ENCODE data around the gene ARHGAP6.

The ARHGAP6 gene

DNA sequence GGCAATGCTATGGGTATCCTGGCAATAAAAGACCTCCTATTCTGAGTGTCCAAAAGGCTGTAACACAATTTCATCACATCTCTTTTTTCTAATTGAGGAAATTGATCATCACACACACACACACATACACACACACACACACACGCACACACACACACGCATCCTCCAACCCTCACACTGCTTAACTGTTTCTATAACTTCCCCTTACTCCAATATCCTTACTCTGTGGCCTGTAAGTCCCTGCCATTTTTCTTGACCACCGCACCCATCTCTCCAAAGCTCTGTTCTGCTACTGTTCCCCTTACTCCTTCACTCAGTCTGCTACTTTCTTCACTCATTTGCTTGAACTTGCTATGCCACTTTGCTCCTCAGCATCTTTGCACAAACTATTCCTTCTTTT lies 256.9 kb downstream of the ARHGAP6 start:
- Mint-ChIP-seq H3K4me1 (no peaks in the 10 kb centered on the region), H3K27ac (no peak overlapping the region), H3K27me3 (ENCODE audit: low read depth, poor library complexity) (no peaks in the 10 kb centered on the region), H3K36me3 (ENCODE audit: low read depth) (no peaks in the 10 kb centered on the region), H3K9me3 (peaks cover 31% of the 10 kb centered on the region), H3K4me3 (no peak overlapping the region)
- TF ChIP-seq, protein P1, sequence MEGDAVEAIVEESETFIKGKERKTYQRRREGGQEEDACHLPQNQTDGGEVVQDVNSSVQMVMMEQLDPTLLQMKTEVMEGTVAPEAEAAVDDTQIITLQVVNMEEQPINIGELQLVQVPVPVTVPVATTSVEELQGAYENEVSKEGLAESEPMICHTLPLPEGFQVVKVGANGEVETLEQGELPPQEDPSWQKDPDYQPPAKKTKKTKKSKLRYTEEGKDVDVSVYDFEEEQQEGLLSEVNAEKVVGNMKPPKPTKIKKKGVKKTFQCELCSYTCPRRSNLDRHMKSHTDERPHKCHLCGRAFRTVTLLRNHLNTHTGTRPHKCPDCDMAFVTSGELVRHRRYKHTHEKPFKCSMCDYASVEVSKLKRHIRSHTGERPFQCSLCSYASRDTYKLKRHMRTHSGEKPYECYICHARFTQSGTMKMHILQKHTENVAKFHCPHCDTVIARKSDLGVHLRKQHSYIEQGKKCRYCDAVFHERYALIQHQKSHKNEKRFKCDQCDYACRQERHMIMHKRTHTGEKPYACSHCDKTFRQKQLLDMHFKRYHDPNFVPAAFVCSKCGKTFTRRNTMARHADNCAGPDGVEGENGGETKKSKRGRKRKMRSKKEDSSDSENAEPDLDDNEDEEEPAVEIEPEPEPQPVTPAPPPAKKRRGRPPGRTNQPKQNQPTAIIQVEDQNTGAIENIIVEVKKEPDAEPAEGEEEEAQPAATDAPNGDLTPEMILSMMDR (IDR thresholded peaks at IDR 0.05) = no peak
- no peak for DNase-seq

- peaks cover 29% of the 10 kb centered on the region for H3K9me3 Mint-ChIP-seq
- H3K36me3 Mint-ChIP-seq (ENCODE audit: low read depth) = no peaks in the 10 kb centered on the region
- no peak overlapping the region for H3K27ac Mint-ChIP-seq
- no peaks in the 10 kb centered on the region for H3K4me1 Mint-ChIP-seq
- no peak overlapping the region for H3K4me3 Mint-ChIP-seq
- DNase-seq = no peak
- no peaks in the 10 kb centered on the region for H3K27me3 Mint-ChIP-seq (ENCODE audit: low read depth, poor library complexity)
- TF ChIP-seq, protein P1 (IDR thresholded peaks at IDR 0.05) = no peak
These were observed 257.7 kb downstream of the ARHGAP6 start for GRCh38 chrX:11408109-11408405.

DNA sequence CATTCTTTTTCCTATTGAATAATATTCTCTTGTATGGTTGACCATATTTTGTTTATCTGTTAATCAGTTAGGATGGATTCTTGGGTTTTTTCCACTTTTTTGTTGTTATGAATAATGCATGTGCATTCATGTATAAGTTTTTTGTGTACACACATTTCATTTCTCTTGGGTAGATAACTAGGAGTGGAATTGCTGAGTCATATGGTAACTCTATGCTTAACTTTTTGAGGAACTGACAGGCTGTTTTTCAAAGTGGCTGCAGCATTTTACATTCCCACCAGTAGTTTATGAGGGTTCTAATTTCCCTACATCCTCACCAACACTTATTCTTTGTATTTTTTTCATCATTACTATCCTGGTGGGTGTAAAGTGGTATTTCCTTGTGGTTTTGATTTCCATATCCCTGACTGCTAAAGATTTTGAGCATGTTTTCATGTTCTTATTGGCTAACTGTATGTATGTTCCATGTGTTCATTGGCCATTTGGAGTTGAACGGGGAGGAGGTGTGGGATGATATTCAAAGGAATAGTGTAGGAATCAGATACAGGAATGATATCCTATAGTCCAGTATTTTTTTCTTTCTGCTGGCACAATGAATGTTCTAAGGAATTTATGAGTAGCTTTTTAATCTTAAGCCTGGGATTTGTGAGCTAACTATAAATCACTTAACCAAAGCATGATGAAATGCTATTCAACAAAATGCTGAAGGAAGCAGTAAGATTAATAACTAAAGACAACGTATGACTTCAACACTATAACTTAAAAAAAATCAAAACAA lies 258.2 kb downstream of the ARHGAP6 start:
- H3K27me3 Mint-ChIP-seq (ENCODE audit: low read depth, poor library complexity) = no peaks in the 10 kb centered on the region
- H3K4me1 Mint-ChIP-seq = no peaks in the 10 kb centered on the region
- TF ChIP-seq, protein P1 (IDR thresholded peaks at IDR 0.05) = no peak
- H3K27ac Mint-ChIP-seq = no peak overlapping the region
- H3K36me3 Mint-ChIP-seq (ENCODE audit: low read depth) = no peaks in the 10 kb centered on the region
- no peak for DNase-seq
- peaks cover 27% of the 10 kb centered on the region for H3K9me3 Mint-ChIP-seq
- no peak overlapping the region for H3K4me3 Mint-ChIP-seq

DNA sequence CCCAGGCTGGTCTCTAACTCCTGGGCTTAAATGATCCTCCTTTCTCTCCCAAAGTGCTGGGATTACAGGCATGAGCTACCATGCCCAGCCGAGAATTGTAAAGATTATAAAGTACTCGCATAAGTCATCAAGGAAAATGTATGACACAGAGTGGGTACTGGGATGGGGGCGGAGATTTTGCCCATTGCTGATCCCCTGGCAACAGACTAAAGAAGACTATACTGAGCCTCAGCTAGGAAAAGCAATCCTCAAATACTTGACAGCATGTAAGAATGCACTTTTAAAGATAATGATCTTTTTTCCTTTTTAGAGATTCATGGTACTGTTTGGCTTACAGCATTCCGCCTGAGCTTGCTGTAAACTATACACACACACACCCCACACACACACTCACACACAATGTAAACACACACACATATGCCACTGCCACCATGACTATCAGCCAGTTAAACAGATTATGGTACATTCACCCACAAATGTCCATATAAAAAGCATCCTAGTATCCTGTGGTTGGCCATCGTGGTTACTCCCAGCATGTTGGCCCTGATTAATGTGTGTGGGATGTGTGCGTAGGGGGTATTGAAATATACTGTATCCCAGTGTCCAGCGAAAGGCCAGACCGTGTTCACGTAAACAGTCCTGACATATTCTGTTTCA lies 259.5 kb downstream of the ARHGAP6 start:
- no peaks in the 10 kb centered on the region for H3K36me3 Mint-ChIP-seq (ENCODE audit: low read depth)
- TF ChIP-seq, protein P1 (IDR thresholded peaks at IDR 0.05) = no peak
- DNase-seq = no peak
- no peaks in the 10 kb centered on the region for H3K4me1 Mint-ChIP-seq
- no peak overlapping the region for H3K27ac Mint-ChIP-seq
- H3K9me3 Mint-ChIP-seq = peaks cover 27% of the 10 kb centered on the region
- H3K27me3 Mint-ChIP-seq (ENCODE audit: low read depth, poor library complexity) = no peaks in the 10 kb centered on the region
- no peak overlapping the region for H3K4me3 Mint-ChIP-seq

DNA sequence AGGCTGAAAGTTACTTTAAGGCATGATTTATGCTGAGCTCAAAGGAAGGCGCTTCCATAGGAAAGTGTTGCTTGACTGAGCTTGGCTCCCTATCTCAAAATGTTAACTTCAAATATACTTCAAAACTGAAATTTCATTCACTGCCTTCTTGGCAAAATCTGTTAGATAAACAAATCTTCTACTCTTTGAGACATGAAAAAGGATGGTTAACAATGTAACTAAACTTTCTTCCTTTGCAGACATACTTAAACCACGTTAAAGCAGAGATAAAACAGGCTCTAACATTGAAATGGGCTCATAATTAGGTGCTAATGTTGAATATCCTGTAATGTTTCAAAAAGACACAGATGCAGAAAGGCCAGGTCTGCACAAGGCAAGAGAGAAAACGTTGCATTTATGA lies 262.1 kb downstream of the ARHGAP6 start:
- peaks cover 20% of the 10 kb centered on the region for H3K9me3 Mint-ChIP-seq
- no peaks in the 10 kb centered on the region for H3K4me1 Mint-ChIP-seq
- TF ChIP-seq, protein P1 (IDR thresholded peaks at IDR 0.05) = no peak
- no peaks in the 10 kb centered on the region for H3K36me3 Mint-ChIP-seq (ENCODE audit: low read depth)
- H3K4me3 Mint-ChIP-seq = no peak overlapping the region
- no peak overlapping the region for H3K27ac Mint-ChIP-seq
- H3K27me3 Mint-ChIP-seq (ENCODE audit: low read depth, poor library complexity) = no peaks in the 10 kb centered on the region
- DNase-seq = no peak

- TF ChIP-seq, protein P1 (IDR thresholded peaks at IDR 0.05) = no peak
- H3K4me1 Mint-ChIP-seq = no peaks in the 10 kb centered on the region
- H3K9me3 Mint-ChIP-seq = peaks cover 11% of the 10 kb centered on the region
- no peaks in the 10 kb centered on the region for H3K27me3 Mint-ChIP-seq (ENCODE audit: low read depth, poor library complexity)
- no peak overlapping the region for H3K4me3 Mint-ChIP-seq
- no peaks in the 10 kb centered on the region for H3K36me3 Mint-ChIP-seq (ENCODE audit: low read depth)
- no peak for DNase-seq
- no peak overlapping the region for H3K27ac Mint-ChIP-seq
These were observed 263.8 kb downstream of the ARHGAP6 start for GRCh38 chrX:11401966-11402365.
